ENCODE measurements around the gene GALNT2.

GALNT2 gene

GRCh38 chr1:230119340-230119739 lies 52.3 kb downstream of the GALNT2 start:
- no peaks in the 10 kb centered on the region for H3K4me1 ChIP-seq
- H3K36me3 ChIP-seq (ENCODE audit: control insufficient read depth, insufficient read depth, low read length) = no peaks in the 10 kb centered on the region
- H3K4me3 ChIP-seq (ENCODE audit: low read depth, low read length) = no peak overlapping the region
- H2AFZ ChIP-seq = no peak overlapping the region
- H3K27ac ChIP-seq = no peak overlapping the region
- no peak overlapping the region for H3K9ac ChIP-seq
- peaks cover 8% of the 10 kb centered on the region for H3K79me2 ChIP-seq
- no peaks in the 10 kb centered on the region for H3K27me3 ChIP-seq (ENCODE audit: control insufficient read depth, insufficient read depth, low read length)
- H3K4me2 ChIP-seq (ENCODE audit: low read length) = no peak overlapping the region
- no peak for TF ChIP-seq CTCF (IDR thresholded peaks at IDR 0.05)
- H3K9me3 ChIP-seq (ENCODE audit: control insufficient read depth, low read length) = no peaks in the 10 kb centered on the region

- H3K4me1 ChIP-seq = no peaks in the 10 kb centered on the region
- no peak overlapping the region for H3K4me3 ChIP-seq (ENCODE audit: low read depth, low read length)
- H3K9ac ChIP-seq = no peak overlapping the region
- no peak overlapping the region for H2AFZ ChIP-seq
- peaks cover 8% of the 10 kb centered on the region for H3K79me2 ChIP-seq
- no peak for TF ChIP-seq CTCF (IDR thresholded peaks at IDR 0.05)
- no peaks in the 10 kb centered on the region for H3K27me3 ChIP-seq (ENCODE audit: control insufficient read depth, insufficient read depth, low read length)
- H3K9me3 ChIP-seq (ENCODE audit: control insufficient read depth, low read length) = no peaks in the 10 kb centered on the region
- H3K36me3 ChIP-seq (ENCODE audit: control insufficient read depth, insufficient read depth, low read length) = no peaks in the 10 kb centered on the region
- no peak overlapping the region for H3K27ac ChIP-seq
- no peak overlapping the region for H3K4me2 ChIP-seq (ENCODE audit: low read length)
Measured at GRCh38 chr1:230120289-230120920, 53.4 kb downstream of the GALNT2 start.

- Histone ChIP-seq H3K4me3 (ENCODE audit: low read depth, low read length) (no peak overlapping the region), H3K27ac (no peak overlapping the region), H3K9me3 (ENCODE audit: control insufficient read depth, low read length) (no peaks in the 10 kb centered on the region), H3K27me3 (ENCODE audit: control insufficient read depth, insufficient read depth, low read length) (no peaks in the 10 kb centered on the region), H3K4me1 (no peaks in the 10 kb centered on the region), H3K79me2 (peaks cover 8% of the 10 kb centered on the region), H3K36me3 (ENCODE audit: control insufficient read depth, insufficient read depth, low read length) (no peaks in the 10 kb centered on the region), H3K9ac (no peak overlapping the region), H2AFZ (no peak overlapping the region), H3K4me2 (ENCODE audit: low read length) (no peak overlapping the region)
- peak; percentile 27 for TF ChIP-seq CTCF (IDR thresholded peaks at IDR 0.05)
Measured at GRCh38 chr1:230120921-230121381, 53.9 kb downstream of the GALNT2 start.

GRCh38 chr1:230121950-230122349 lies 54.9 kb downstream of the GALNT2 start:
- no peaks in the 10 kb centered on the region for H3K4me1 ChIP-seq
- no peak overlapping the region for H3K27ac ChIP-seq

More at GRCh38 chr1:230121950-230122349, 54.9 kb downstream of the GALNT2 start:
- Histone ChIP-seq H2AFZ (no peak overlapping the region), H3K79me2 (peaks cover 6% of the 10 kb centered on the region), H3K4me3 (ENCODE audit: low read depth, low read length) (no peak overlapping the region), H3K36me3 (ENCODE audit: control insufficient read depth, insufficient read depth, low read length) (no peaks in the 10 kb centered on the region), H3K9ac (no peak overlapping the region), H3K4me2 (ENCODE audit: low read length) (no peak overlapping the region), H3K27me3 (ENCODE audit: control insufficient read depth, insufficient read depth, low read length) (no peaks in the 10 kb centered on the region), H3K9me3 (ENCODE audit: control insufficient read depth, low read length) (no peaks in the 10 kb centered on the region)
- no peak for TF ChIP-seq CTCF (IDR thresholded peaks at IDR 0.05)

Data from parathyroid adenoma (tissue), 2 donors.